Body of pancreas (tissue), 4 donors: ENCODE results near the gene ZNF837. TPM values are rescaled to one million over a fixed set of nuclear protein-coding genes. Genes with fewer than 3 reads are reported as not detected.

Source experiments
- ATAC-seq: fragments of 150-250 bp; one replicate; pipeline ENCODE4 v1.9.1; 2016
- DNase-seq, 4 donors: peaks; one replicate each; pipeline ENCODE4 v3.0.0-alpha.2; 2019
- H3K27ac ChIP-seq, 4 donors: fragments of 200-600 bp; sonication (generic); 1 replicate in 3 of 4; 2 replicates in 1 of 4; pipeline versions ENCODE4 v1.5.1 to v1.6.1; 2016 to 2019; ENCODE audit warnings: mild to moderate bottlenecking in 1 of 4, mixed read lengths in 1 of 4, moderate library complexity in 1 of 4
- H3K27me3 ChIP-seq, 2 donors: fragments of 200-600 bp; sonication (generic); one replicate each; pipeline ENCODE4 v1.6.0; 2016; ENCODE audit warnings: mild to moderate bottlenecking in 1 of 2
- H3K36me3 ChIP-seq, 2 donors: fragments of 200-600 bp; sonication (generic); replicated peaks in 1 of 2; 2 replicates each; pipeline ENCODE4 v1.5.1; 2016; ENCODE audit warnings: low read depth in 2 of 2; ENCODE audit not compliant: insufficient read depth in 1 of 2
- H3K4me1 ChIP-seq: fragments of 200-600 bp; sonication (generic); one replicate; pipeline ENCODE4 v1.6.0; 2016
- H3K4me3 ChIP-seq, 2 donors: fragments of 200-600 bp; sonication (generic); 1 replicate in 1 of 2; 2 replicates in 1 of 2; pipeline ENCODE4 v1.5.1; 2016 to 2019
- H3K9me3 ChIP-seq, 3 donors: fragments of 200-600 bp; sonication (generic); 1 replicate in 2 of 3; 2 replicates in 1 of 3; pipeline ENCODE4 v1.5.1; 2016
- CTCF ChIP-seq, 7 experiments: fragments of 450-650 bp in 4 of 7; fragments of 200-600 bp in 3 of 7; sonication (generic) in 3 of 7; IDR thresholded peaks; one replicate each; pipeline ENCODE4 v1.5.1; 2016 to 2019; ENCODE audit warnings: antibody characterized with exemption in 7 of 7
- POLR2A ChIP-seq, 3 donors: fragments of 450-650 bp; IDR thresholded peaks; one replicate each; pipeline ENCODE4 v1.6.1; 2016; ENCODE audit warnings: antibody characterized with exemption in 3 of 3, mild to moderate bottlenecking in 2 of 3
- WGBS, 2 donors: methylation state at CpG; one replicate each; pipeline ENCODE4 v1.1.5; 2017; 5-methylcytosine and 5-hydroxymethylcytosine counted together
- intact Hi-C: fragments of 100-400 bp; cut with DNase I; formaldehyde crosslinking; loops from one replicate; pipeline ENCODE4 v1.15.1; 2023
- microRNA-seq, 2 donors: library from miRNA; unstranded; fragments of <30 nt; microRNA quantifications; one replicate each; pipeline ENCODE4, GENCODE V29; 2016; ENCODE audit warnings: borderline number of aligned reads in 2 of 2, borderline replicate concordance in 2 of 2
- small RNA-seq: library from RNA; depleted of rRNA; stranded (forward); fragments of <200 nt; gene quantifications from one replicate; pipeline ENCODE3, GENCODE V24; 2016
- total RNA-seq, 2 donors: library from RNA; depleted of rRNA; stranded (reverse); fragments of >200 nt; gene quantifications; one replicate each; pipeline ENCODE4 v1.1.0, GENCODE V29; 2016

Gene ZNF837
- total RNA-seq, 2 donors from 2014 or later, result 7.3 to 15.2 TPM

DNA sequence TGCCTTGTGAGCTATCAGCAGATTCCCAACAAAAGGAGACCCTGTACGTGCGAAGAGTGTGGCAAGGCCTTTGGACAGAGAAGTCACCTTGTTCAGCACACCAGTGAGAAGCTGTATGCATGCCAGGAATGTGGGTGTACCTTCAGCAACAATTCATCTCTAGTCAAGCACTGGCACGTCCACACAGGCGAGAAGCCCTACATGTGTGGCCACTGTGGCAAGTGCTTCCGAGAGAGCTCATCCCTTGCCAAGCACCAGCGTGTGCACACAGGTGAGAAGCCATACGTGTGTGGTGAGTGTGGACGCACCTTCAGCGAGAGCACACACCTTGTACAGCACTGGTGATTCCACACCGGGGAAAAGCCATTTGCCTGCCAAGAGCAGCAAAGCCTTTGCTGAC lies 61.6 kb downstream of the ZNF837 start:
- no peaks in the 10 kb centered on the region for H3K36me3 ChIP-seq
- ATAC-seq, result no peak
- intact Hi-C loops, result no loop called here
- 94 to 95% methylated on average over 9 to 10 of the region's 10 CpGs for WGBS, 2 donors
- DNase-seq, result no peak
- TF ChIP-seq POLR2A (IDR thresholded peaks at IDR 0.05) (no peak), CTCF (IDR thresholded peaks at IDR 0.05) (no peak)
- no peak overlapping the region for H3K4me3 ChIP-seq
- H3K4me1 ChIP-seq, result no peaks in the 10 kb centered on the region
- no peaks in the 10 kb centered on the region for H3K9me3 ChIP-seq
- no peaks in the 10 kb centered on the region for H3K27me3 ChIP-seq
- H3K27ac ChIP-seq, result no peak overlapping the region

DNA sequence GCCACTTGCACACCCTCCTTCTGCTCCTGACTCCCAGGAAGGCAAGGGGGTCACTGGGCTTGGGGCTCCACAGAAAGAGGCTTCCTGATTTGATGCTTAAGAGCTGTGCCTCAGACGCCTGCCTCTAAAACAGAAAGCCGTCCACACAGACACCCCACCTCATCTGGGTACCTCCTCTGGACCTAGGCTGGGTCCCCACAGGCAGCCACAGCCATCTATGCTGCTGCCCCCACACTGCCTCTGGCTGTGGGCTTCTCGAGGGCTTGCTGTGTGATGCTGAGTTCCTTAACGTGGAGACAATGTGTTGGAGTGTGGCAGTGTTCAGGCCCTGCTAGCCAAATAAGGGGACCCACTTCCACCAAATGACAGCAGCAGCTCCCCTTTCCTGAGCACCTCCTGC lies 62.5 kb downstream of the ZNF837 start:
- TF ChIP-seq POLR2A (IDR thresholded peaks at IDR 0.05), result no peak
- TF ChIP-seq CTCF (IDR thresholded peaks at IDR 0.05), result no peak
- DNase-seq (no peak), ATAC-seq (no peak)
- Histone ChIP-seq H3K9me3 (no peaks in the 10 kb centered on the region), H3K27ac (no peak overlapping the region), H3K27me3 (no peaks in the 10 kb centered on the region), H3K36me3 (peaks cover 0 to 6% of the 10 kb centered on the region in 2 donors), H3K4me3 (no peak overlapping the region), H3K4me1 (no peaks in the 10 kb centered on the region)
- intact Hi-C loops, result no loop called here
- WGBS, 2 donors, result 78 to 92% methylated on average over 2 to 4 of the region's 4 CpGs

Small RNA genes lying within 50 kb of the gene (microRNA-seq; reads per million reads assigned to microRNA genes)
- gene MIR4754 (0 reads per million in 2 donors), gene MIR6806 (0 to 0.45 reads per million in 2 donors)

Small RNA genes lying within 50 kb of the gene (small RNA-seq; reads per million reads assigned to genes)
- gene MIR4754, result not detected
- gene MIR6806, result not detected
- gene RNA5SP473, result 1.6 reads per million, percentile 63 among the genes with 10 or more reads in this experiment

Other genes starting within 250 kb of the ZNF837 start
- gene ZNF329, start 230.2 kb downstream of the ZNF837 start, total RNA-seq, result 1 to 10 TPM; 2.6 to 4.6 TPM
- gene ZNF274, start 198.0 kb downstream of the ZNF837 start, total RNA-seq, result 10 to 100 TPM; 15.6 to 31.6 TPM
- 10 to 100 TPM in 1 of 2 donors, 1 to 10 TPM in 1; 9.9 to 17.1 TPM for gene ZNF544, start 152.1 kb downstream of the ZNF837 start, total RNA-seq
- 1 to 10 TPM; 3.6 to 4.6 TPM for gene ZNF8, start 102.1 kb downstream of the ZNF837 start, total RNA-seq
- gene ERVK3-1, start 75.7 kb downstream of the ZNF837 start, total RNA-seq, result 10 to 100 TPM; 39.6 to 54.2 TPM
- gene ZSCAN22, start 54.0 kb downstream of the ZNF837 start, total RNA-seq, result 1 to 10 TPM in 1 of 2 donors, under 1 TPM in 1; 0.99 to 3.1 TPM
- gene A1BG, start 27.5 kb downstream of the ZNF837 start, total RNA-seq, result 10 to 100 TPM in 1 of 2 donors, 1 to 10 TPM in 1; 6.2 to 11.5 TPM
- gene ZNF497, start 18.3 kb downstream of the ZNF837 start, total RNA-seq, result 1 to 10 TPM; 4.6 to 4.7 TPM
- 1,000 to 10,000 TPM in 1 of 2 donors, 100 to 1,000 TPM in 1; 577 to 1,133 TPM for gene RPS5, start 6.2 kb upstream of the ZNF837 start, total RNA-seq
- not detected for gene RNF225, start 14.6 kb upstream of the ZNF837 start, total RNA-seq
- 10 to 100 TPM in 1 of 2 donors, 1 to 10 TPM in 1; 4.9 to 11.5 TPM for gene ZNF584, start 27.6 kb upstream of the ZNF837 start, total RNA-seq
- gene ZNF132, start 59.1 kb upstream of the ZNF837 start, total RNA-seq, result 1 to 10 TPM; 3.4 to 5.9 TPM
- 1 to 10 TPM; 4.6 to 8.6 TPM for gene ZNF324B, start 70.6 kb upstream of the ZNF837 start, total RNA-seq
- gene ZNF324, start 86.0 kb upstream of the ZNF837 start, total RNA-seq, result 10 to 100 TPM in 1 of 2 donors, 1 to 10 TPM in 1; 9.9 to 13.2 TPM
- gene ZNF446, start 95.3 kb upstream of the ZNF837 start, total RNA-seq, result 10 to 100 TPM in 1 of 2 donors, 1 to 10 TPM in 1; 8.2 to 10.4 TPM
- gene SLC27A5, start 131.0 kb upstream of the ZNF837 start, total RNA-seq, result 1 to 10 TPM; 5.4 to 9.9 TPM
- gene ZBTB45, start 138.8 kb upstream of the ZNF837 start, total RNA-seq, result 10 to 100 TPM in 1 of 2 donors, 1 to 10 TPM in 1; 9.9 to 12.9 TPM
- gene TRIM28, start 163.0 kb upstream of the ZNF837 start, total RNA-seq, result 100 to 1,000 TPM; 244 to 273 TPM
- 10 to 100 TPM; 22.7 to 66.4 TPM for gene CHMP2A, start 174.1 kb upstream of the ZNF837 start, total RNA-seq
- 10 to 100 TPM; 10.5 to 11.7 TPM for gene UBE2M, start 177.6 kb upstream of the ZNF837 start, total RNA-seq
- 10 to 100 TPM; 31.4 to 59.3 TPM for gene MZF1, start 192.3 kb upstream of the ZNF837 start, total RNA-seq